Fibroblast of skin of right biceps (primary cell): ENCODE measurements around the gene CGNL1.
A peak's percentile ranks its signal among the peaks of the same experiment; 100 is the strongest.

Experiments
- DNase-seq: peaks from one replicate; pipeline ENCODE4 v3.0.0-alpha.2; 2013

CGNL1 gene

GRCh38 chr15:57425842-57426241 lies 49.5 kb downstream of the CGNL1 start:
- DNase-seq: no peak

GRCh38 chr15:57427367-57427821 lies 51.1 kb downstream of the CGNL1 start:
- peak; percentile 37 for DNase-seq

- peak; percentile 12 for DNase-seq
Measured at GRCh38 chr15:57432141-57432741, 55.9 kb downstream of the CGNL1 start.

GRCh38 chr15:57436166-57436565 lies 59.9 kb downstream of the CGNL1 start:
- DNase-seq: no peak

- no peak for DNase-seq
Measured at GRCh38 chr15:57436961-57437360, 60.7 kb downstream of the CGNL1 start.

- no peak for DNase-seq
Measured at GRCh38 chr15:57437564-57437963, 61.3 kb downstream of the CGNL1 start.

- DNase-seq: no peak
Measured at GRCh38 chr15:57438166-57438565, 61.9 kb downstream of the CGNL1 start.

- DNase-seq: no peak
Measured at GRCh38 chr15:57439128-57440027, 63.1 kb downstream of the CGNL1 start.

GRCh38 chr15:57440167-57440566 lies 63.9 kb downstream of the CGNL1 start:
- no peak for DNase-seq

GRCh38 chr15:57440799-57441198 lies 64.5 kb downstream of the CGNL1 start:
- peak; percentile 75 for DNase-seq

GRCh38 chr15:57442335-57442734 lies 66.0 kb downstream of the CGNL1 start:
- DNase-seq: no peak

- DNase-seq: no peak
Measured at GRCh38 chr15:57443486-57443885, 67.2 kb downstream of the CGNL1 start.

GRCh38 chr15:57444877-57445513 lies 68.7 kb downstream of the CGNL1 start:
- peak; percentile 6 for DNase-seq

- peak; percentile 22 for DNase-seq
Measured at GRCh38 chr15:57445872-57446271, 69.6 kb downstream of the CGNL1 start.

GRCh38 chr15:57446393-57446792 lies 70.1 kb downstream of the CGNL1 start:
- DNase-seq: no peak

- DNase-seq: peak; percentile 24
Measured at GRCh38 chr15:57451555-57451954, 75.2 kb downstream of the CGNL1 start.

- DNase-seq: no peak
Measured at GRCh38 chr15:57452090-57452754, 75.9 kb downstream of the CGNL1 start.

GRCh38 chr15:57455929-57456328 lies 79.6 kb downstream of the CGNL1 start:
- DNase-seq: no peak

GRCh38 chr15:57456559-57456958 lies 80.3 kb downstream of the CGNL1 start:
- DNase-seq: no peak

- DNase-seq: no peak
Measured at GRCh38 chr15:57457726-57458125, 81.4 kb downstream of the CGNL1 start.

- DNase-seq: no peak
Measured at GRCh38 chr15:57458356-57458781, 82.1 kb downstream of the CGNL1 start.

- no peak for DNase-seq
Measured at GRCh38 chr15:57460208-57460816, 84.0 kb downstream of the CGNL1 start.

GRCh38 chr15:57461541-57461940 lies 85.2 kb downstream of the CGNL1 start:
- no peak for DNase-seq
